Neutrophil (primary cell): ENCODE data around the gene FAM83D.
A peak's percentile ranks its signal among the peaks of the same experiment; 100 is the strongest.

Source experiments
- H3K27ac ChIP-seq: fragments of 200-600 bp; sonication (generic); 2 replicates; pipeline ENCODE4 v1.5.1; 2016; ENCODE audit warnings: mild to moderate bottlenecking, moderate library complexity
- H3K27me3 ChIP-seq: fragments of 200-600 bp; sonication (generic); 2 replicates; pipeline ENCODE4 v1.6.0; 2016; ENCODE audit warnings: mild to moderate bottlenecking
- H3K36me3 ChIP-seq: fragments of 200-600 bp; sonication (generic); 2 replicates; pipeline ENCODE4 v1.5.1; 2017
- H3K4me1 ChIP-seq, 2 experiments: fragments of 200-600 bp in 1 of 2; sonication (generic) in 1 of 2; 1 replicate in 1 of 2; 2 replicates in 1 of 2; pipeline versions ENCODE4 v1.5.1 to v1.6.1; 2013 to 2016; ENCODE audit warnings: low read depth in 1 of 2, low read length in 1 of 2, mild to moderate bottlenecking in 1 of 2, moderate library complexity in 1 of 2; ENCODE audit not compliant: control insufficient read depth in 1 of 2, insufficient read depth in 1 of 2
- H3K4me3 ChIP-seq, 2 experiments: fragments of 200-600 bp in 1 of 2; sonication (generic) in 1 of 2; 1 replicate in 1 of 2; 2 replicates in 1 of 2; pipeline ENCODE4 v1.5.1; 2013 to 2016; ENCODE audit warnings: low read depth in 1 of 2, low read length in 1 of 2, mild to moderate bottlenecking in 1 of 2, moderate library complexity in 1 of 2
- H3K9me3 ChIP-seq: fragments of 200-600 bp; sonication (generic); 2 replicates; pipeline ENCODE4 v1.5.1; 2016
- TF ChIP-seq, protein P1 (sequence below): fragments of 200-600 bp; sonication (generic); IDR thresholded peaks from 2 replicates; pipeline ENCODE4 v1.5.1; 2016; ENCODE audit warnings: antibody characterized with exemption

FAM83D gene

DNA sequence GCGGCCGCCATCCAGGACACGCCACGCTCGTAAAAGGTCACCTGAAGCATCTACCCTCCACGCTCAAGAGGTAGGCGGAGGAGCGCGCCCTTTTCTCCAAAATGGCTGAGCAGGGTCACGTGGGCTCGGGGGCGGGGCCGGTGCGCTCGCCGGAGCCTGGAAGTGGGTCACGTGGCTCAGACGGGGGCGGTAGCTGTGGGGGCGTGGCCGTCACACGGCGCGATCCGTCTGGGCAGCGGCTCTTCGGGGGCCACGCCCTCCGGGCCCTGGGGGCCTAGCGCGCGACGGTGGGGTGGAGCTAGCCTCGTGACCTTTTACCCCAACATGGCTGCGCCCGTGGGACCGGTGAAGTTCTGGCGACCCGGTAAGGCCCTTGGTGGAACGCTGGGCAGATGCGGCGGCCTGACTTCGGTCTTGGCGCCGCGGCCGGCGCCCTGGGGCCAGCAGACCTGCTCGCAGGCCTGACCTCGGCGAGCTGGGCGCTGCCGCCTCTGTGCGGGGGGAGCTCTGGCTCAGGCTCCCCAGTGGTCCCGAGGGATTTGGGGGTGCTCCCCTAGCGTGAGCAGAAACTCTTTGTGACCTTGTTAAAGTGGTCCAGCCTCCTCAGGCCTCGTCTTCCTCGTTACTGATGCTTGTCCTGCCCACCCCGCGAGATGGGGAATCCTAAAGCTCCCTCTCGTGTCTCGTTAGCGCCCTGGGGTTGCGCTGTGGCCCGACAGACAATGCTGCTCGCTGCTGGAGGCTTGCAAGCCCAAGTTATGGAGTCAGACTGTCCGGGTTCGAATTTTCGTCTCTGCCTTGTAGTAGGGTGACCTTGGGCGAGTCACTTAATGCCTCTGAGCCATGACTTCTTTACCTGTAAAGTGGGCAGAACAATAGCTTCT lies 36.1 kb downstream of the FAM83D start, which contains the start of gene DHX35:
TSS of gene DHX35 (plus strand) at position 301 of the 884 bp plus-strand sequence. CDS start at position 325, 24 bp downstream.
- Histone ChIP-seq H3K27me3 (no peaks in the 10 kb centered on the region), H3K4me1 (peaks cover 20 to 21% of the 10 kb centered on the region in 2 experiments), H3K27ac (peak within 1 kb of the TSS; percentile 73), H3K9me3 (no peaks in the 10 kb centered on the region), H3K36me3 (no peaks in the 10 kb centered on the region), H3K4me3 (peak within 1 kb of the TSS; percentile 96 to 97)
- TF ChIP-seq, protein P1, sequence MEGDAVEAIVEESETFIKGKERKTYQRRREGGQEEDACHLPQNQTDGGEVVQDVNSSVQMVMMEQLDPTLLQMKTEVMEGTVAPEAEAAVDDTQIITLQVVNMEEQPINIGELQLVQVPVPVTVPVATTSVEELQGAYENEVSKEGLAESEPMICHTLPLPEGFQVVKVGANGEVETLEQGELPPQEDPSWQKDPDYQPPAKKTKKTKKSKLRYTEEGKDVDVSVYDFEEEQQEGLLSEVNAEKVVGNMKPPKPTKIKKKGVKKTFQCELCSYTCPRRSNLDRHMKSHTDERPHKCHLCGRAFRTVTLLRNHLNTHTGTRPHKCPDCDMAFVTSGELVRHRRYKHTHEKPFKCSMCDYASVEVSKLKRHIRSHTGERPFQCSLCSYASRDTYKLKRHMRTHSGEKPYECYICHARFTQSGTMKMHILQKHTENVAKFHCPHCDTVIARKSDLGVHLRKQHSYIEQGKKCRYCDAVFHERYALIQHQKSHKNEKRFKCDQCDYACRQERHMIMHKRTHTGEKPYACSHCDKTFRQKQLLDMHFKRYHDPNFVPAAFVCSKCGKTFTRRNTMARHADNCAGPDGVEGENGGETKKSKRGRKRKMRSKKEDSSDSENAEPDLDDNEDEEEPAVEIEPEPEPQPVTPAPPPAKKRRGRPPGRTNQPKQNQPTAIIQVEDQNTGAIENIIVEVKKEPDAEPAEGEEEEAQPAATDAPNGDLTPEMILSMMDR, result peak; percentile 10

DNA sequence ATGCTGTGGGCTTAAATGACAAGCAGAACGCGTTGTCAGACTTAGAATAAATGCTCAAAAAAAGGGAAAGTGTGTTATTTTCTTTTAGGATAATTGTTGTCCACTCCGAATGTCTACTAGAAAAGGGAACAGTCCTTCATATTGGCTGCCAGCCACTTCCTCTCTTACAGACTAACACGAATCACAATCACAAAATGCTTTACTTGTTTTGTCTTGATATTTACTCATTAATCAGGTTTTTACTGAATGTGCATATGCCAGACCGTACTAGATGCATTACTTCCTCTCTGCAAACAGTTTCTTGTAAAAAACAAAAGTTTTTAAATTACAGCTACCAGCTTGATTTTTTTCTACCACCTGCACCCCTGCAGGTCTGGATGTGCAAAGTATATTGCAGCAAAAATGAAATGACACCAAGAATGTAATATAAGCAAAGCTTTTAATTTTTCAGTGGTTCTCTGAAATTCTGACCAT lies 36.7 kb downstream of the FAM83D start:
- Histone ChIP-seq H3K36me3 (peaks cover 1% of the 10 kb centered on the region), H3K27ac (peak overlapping the region; percentile 73), H3K9me3 (no peaks in the 10 kb centered on the region), H3K27me3 (no peaks in the 10 kb centered on the region), H3K4me3 (peak overlapping the region; percentile 96 to 97), H3K4me1 (peaks cover 20 to 21% of the 10 kb centered on the region in 2 experiments)
- TF ChIP-seq, protein P1, result no peak

DNA sequence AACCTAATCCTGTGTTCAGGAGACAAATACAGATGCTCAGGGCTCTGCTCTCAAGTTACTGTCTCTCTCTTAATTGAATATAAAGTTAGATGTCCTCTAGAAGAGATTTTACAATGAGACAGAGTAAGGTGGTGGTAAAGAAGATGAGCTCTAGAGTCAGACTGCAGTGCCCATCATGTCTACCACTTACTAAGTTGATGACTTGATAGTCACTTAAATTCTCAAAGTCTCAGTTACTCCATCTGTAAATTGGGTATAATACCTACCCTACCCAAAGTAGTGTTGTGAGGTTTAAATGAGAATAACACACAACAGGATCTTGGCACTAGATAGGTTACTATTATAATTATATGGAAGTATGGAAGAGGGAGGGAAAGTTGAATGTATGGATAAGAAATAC lies 37.5 kb downstream of the FAM83D start:
- TF ChIP-seq, protein P1, result no peak
- H3K4me3 ChIP-seq, result no peak overlapping the region
- H3K36me3 ChIP-seq, result peaks cover 4% of the 10 kb centered on the region
- no peaks in the 10 kb centered on the region for H3K27me3 ChIP-seq
- H3K9me3 ChIP-seq, result no peaks in the 10 kb centered on the region
- H3K4me1 ChIP-seq, result peaks cover 20 to 21% of the 10 kb centered on the region in 2 experiments
- no peak overlapping the region for H3K27ac ChIP-seq

DNA sequence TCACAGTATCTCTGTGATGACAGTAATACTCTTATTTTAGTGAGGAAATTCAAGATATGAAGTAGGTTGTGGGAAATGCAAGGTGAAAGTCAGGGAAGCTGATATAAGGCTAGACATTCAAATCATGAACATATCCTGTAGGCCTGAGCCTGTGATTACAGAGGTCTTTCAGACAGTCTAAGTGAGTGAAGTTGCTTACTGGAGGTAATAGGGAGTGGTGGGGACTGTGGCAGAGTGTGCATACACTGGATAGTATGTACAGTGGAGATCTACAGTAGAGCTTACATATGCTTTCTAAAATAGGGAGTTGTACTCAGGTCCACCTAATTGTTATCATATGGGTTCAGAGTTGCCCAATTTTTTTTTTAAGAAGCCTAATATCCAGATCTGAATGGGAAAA lies 39.0 kb downstream of the FAM83D start:
- Histone ChIP-seq H3K36me3 (peaks cover 13% of the 10 kb centered on the region), H3K9me3 (no peaks in the 10 kb centered on the region), H3K27me3 (no peaks in the 10 kb centered on the region), H3K4me3 (no peak overlapping the region), H3K27ac (no peak overlapping the region), H3K4me1 (peaks cover 20 to 21% of the 10 kb centered on the region in 2 experiments)
- TF ChIP-seq, protein P1, result no peak

DNA sequence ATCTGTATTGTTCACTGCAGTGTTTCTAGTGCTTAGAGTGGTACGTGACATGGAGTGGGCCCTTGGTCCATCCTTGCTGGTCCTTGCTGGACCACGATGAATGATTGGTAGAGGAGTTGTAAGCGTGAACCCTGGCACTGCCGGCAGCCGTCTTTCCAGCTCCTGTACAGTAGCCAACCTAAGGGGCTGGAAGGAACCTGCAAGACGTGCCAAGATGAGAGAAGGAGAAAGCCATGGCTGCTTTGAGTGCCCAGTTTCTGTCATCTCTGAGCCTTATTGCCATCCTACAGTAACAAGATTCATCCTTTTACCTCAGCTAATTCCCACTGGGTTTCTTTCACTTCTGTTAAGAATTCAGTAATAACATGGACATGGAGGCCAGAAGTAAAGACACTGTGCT lies 41.9 kb downstream of the FAM83D start:
- peaks cover 31% of the 10 kb centered on the region for H3K36me3 ChIP-seq
- no peak overlapping the region for H3K4me3 ChIP-seq
- no peak overlapping the region for H3K27ac ChIP-seq
- H3K4me1 ChIP-seq, result peaks cover 4 to 6% of the 10 kb centered on the region in 2 experiments
- TF ChIP-seq, protein P1, result no peak
- H3K27me3 ChIP-seq, result no peaks in the 10 kb centered on the region
- H3K9me3 ChIP-seq, result no peaks in the 10 kb centered on the region
